AG20443 (cell line): Measurements from ENCODE around the gene ARL6.
"Not testable (repeated sequence)": the region's sequence is repeated elsewhere in the genome, so short reads cannot be mapped to it uniquely, and the experiment has no call there.

Source experiments
- DNase-seq: peaks from one replicate; pipeline ENCODE4 v3.0.0; 2012; ENCODE audit warnings: low spot score, mixed read lengths

ARL6 gene

GRCh38 chr3:97821287-97821773 is 56.8 kb downstream of the ARL6 start:
- DNase-seq, result peak; percentile 52

DNA sequence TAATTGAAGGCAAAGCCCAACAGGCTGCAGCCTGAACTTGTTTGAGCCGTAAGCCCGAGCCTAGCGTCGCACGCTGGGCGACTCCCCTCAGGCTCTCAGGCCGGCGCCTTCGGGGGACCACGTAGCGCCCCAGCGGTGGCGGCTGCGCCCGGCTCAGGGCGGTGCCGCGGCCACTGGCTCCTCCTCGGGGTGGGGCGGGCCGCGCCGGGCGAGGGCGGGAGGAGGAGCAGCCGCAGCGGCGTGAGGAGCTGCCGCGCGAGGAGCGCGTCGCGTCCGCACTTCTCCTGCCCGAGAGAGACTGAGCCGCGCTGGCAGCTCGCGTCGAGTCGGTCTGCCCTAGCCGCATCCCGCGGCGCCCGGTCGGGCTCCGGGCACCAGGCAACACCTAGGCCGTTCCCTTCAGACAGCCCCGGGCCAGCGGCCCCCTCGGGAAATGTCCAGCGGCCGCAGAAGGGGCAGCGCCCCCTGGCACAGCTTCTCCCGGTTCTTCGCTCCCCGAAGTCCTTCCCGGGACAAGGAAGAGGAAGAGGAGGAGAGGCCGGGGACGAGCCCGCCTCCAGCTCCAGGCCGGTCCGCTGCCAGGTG is 57.3 kb downstream of the ARL6 start, which contains the start of gene CRYBG3:
TSS of gene CRYBG3 (plus strand) at position 238 of the 585 bp plus-strand sequence. CDS start at position 434, 196 bp downstream.
- DNase-seq, result peak; percentile 98

DNA sequence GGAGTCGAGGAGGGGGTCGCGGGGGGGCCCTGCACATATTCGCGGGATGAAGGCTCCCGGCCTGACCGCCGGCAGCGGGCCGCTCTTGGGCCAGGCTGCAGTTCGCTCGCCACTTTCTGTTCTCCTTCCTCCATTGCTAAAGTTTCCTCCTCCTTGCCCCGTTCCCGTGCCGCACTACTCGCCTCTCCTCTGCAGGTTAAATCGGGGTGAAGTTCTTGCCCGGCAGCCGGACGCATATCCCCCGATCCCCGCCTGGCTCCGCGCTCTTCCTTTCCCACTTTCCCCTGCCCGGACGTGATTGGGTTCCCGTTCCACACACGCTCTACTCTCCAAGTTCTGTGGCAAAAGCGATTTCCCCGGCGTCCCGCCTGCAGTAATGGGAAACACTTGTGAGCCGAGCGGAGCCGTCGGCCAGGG is 57.8 kb downstream of the ARL6 start:
- DNase-seq, result peak; percentile 73

DNA sequence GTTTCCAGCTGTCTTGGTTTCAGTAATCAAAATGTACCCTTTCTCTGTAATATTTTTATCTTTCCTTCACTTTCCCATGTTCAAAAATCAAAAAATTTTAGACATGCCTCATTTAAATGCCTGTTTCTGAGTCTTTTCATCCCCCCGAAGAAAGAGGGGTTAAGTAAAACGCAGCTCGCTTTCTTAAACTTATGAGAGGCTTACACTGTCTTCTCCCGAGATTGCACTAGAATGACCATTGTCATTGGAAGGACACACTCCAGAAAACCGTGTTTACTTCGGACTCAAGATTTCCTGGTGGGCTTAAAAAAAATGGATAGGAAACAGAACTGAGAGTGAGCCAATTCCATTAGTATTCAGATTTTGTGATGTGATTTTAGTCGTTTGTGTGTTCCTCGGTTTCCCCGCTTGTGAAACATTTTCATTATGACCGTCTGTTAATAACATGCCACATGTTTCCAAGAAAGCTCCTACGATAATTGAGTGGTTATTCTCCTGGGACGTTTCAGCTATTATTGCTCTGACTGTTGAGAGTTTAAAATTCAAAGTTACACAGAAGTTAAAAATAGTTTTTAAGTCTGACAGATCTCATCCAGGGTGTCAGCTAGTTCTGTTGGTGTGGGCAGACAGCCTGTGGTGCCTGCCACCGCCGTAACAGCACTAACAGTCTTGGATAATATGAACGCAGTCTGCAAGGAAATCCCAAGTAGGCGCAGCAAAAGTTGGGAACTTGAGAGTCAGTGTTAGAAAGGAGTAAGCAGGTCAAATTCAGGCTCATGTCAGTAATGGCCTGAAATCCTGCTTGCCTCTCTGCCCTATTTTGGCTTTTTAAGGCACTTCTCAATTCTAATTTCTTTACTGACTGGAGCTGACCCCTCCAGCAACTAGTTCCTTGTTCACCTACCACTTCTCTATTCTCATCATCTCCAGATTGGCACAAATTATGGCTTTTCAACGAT is 58.8 kb downstream of the ARL6 start:
- peak; percentile 33 for DNase-seq

GRCh38 chr3:97825101-97825500 is 60.5 kb downstream of the ARL6 start:
- DNase-seq, result no peak

DNA sequence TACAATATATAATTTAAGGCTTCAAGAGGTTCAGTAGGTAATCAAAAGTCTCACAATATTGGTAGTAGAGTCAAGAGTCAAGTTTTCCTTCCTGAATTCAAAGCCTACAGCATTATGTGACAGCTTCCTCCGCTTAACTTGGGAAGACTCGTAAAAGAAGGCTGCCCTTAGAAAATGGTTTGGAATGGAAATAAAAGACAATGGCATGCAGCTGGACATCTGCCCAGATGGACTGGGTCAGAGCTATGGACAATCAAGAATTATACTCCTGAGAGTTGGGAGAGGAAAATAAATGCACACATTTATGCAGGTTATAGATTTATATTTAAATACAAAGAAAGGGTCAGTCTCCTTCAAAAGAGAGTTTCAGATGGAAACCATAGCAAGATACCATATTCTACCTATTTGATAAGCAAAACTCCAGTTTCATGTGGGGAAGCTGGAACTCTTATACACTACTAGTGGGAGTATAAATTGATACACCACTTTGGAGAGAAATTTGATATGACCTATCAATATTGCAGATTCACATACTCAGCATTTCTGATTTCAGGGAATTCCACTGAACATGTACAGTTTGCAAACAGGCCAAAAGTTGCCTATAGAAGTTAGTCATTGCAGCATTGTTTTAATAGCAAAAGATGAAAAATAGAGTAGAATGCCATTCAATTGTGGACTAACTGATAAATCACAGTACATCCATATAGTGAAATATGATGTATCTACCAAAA is 63.3 kb downstream of the ARL6 start:
- DNase-seq, result no peak

GRCh38 chr3:97829198-97829597 is 64.6 kb downstream of the ARL6 start:
- no peak for DNase-seq

DNA sequence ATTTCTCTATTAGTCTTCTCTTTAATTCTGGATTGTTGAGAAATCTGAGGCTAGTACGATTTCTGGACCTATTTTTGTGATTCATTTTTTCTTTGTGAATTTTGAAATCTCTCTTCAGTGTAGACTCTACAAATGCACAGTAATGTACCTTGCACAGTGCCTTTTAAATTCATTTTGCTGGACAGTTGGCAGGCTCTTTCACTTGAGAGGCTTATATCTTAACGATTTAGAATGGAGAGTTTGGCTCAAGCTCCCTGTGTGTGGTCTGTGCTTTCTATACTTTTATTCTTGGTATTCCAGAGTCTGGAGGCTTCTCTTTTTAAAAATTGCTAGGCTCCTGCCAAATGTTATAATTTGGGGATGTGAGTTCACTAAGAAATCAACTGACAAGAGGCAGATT is 66.1 kb downstream of the ARL6 start:
- DNase-seq, result no peak

- no peak for DNase-seq
Observed at GRCh38 chr3:97831140-97831539, 66.6 kb downstream of the ARL6 start.

DNA sequence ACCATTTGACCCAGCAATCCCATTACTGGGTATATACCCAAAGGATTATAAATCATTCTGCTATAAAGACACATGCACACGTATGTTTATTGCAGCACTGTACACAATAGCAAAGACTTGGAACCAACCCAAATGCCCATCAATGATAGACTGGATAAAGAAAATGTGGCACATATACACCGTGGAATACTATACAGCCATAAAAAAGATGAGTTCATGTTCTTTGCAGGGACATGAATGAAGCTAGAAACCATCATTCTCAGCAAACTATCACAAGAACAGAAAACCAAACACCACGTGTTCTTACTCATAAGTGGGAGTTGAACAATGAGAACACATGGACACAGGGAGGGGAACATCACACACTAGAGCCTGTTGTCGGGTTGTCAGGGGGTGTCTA is 68.6 kb downstream of the ARL6 start:
- not testable (repeated sequence) for DNase-seq

- DNase-seq, result no peak
Observed at GRCh38 chr3:97835761-97836160, 71.2 kb downstream of the ARL6 start.

GRCh38 chr3:97838393-97838792 is 73.8 kb downstream of the ARL6 start:
- DNase-seq, result no peak

DNA sequence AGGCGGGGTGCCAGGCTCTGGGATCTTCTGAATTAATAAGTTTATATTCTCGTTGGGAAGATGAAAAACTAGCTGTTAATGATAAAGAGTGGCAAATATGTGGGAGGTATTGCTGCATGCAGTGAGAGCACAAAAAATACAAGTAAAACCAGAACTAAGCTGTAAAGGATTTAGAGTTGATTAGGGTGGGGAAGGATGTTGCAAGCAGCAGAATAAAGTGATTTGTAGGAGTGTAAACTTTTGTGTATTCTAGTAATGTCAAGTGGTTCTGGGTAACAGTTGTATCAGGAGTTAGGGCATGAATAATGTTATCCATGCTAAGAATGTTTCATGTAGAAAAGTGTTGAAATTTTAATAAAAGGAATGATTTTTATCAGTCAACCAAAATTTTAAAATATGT is 75.4 kb downstream of the ARL6 start:
- no peak for DNase-seq

DNA sequence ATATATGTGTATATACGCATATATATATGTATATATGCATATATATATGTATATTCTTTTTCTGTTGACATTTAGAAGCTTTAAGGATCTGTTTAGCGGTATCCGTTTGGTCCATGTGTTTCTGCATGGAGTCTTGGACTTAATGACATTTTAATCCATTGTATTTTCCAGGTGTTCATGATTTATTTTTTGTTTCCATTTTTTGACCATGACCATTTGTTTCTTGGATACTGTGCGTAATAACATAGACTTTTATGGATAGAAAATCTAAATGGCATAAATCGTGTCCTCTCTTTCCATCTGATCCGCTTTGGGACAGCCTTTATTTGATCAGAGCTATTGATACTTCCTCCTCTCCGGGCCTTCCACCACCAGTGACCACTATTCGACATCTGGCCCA is 76.7 kb downstream of the ARL6 start:
- no peak for DNase-seq

GRCh38 chr3:97841956-97842355 is 77.4 kb downstream of the ARL6 start:
- no peak for DNase-seq

DNA sequence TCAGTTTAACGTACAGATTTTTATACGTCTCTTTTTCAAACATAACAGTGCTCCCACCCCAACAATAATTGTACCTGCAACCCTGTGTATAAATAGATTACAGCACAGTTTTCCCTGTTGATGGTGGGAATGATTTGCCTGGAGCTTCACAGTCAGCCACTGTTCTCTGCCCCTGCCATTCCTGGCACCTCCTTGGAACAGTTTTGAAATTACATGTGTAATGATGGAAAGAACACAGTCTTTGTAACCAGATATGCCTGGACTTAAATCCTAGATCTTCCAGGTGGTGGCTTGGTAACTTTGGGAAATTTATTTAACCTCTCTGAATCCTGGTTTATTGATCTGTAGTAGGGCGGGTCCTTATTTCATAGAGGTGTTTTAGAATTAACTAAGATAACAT is 84.2 kb downstream of the ARL6 start:
- no peak for DNase-seq
